Chondrocyte (in vitro differentiated cells): ENCODE measurements around the gene TMEM254. TPM values are rescaled to one million over a fixed set of nuclear protein-coding genes. Genes with fewer than 3 reads are reported as not detected.
"Not testable (repeated sequence)": the region's sequence is repeated elsewhere in the genome, so short reads cannot be mapped to it uniquely, and the experiment has no call there.

ENCODE experiments used
- DNase-seq: peaks from one replicate; pipeline ENCODE4 v3.0.0; 2021; ENCODE audit warnings: mixed read lengths, low spot score
- H3K27ac Mint-ChIP-seq: one replicate; pipeline ENCODE4 v1.8.0; 2021; ENCODE audit warnings: mild to moderate bottlenecking, moderate library complexity, mixed read lengths; ENCODE audit not compliant: unreplicated experiment
- H3K27me3 Mint-ChIP-seq: 2 replicates; pipeline ENCODE4 v1.8.0; 2021; ENCODE audit warnings: low read depth, mixed read lengths
- H3K36me3 Mint-ChIP-seq: 2 replicates; pipeline ENCODE4 v1.8.0; 2021; ENCODE audit warnings: low read depth, mixed read lengths
- H3K4me1 Mint-ChIP-seq: 2 replicates; pipeline ENCODE4 v1.8.0; 2021; ENCODE audit warnings: low read depth, mild to moderate bottlenecking, mixed read lengths
- H3K4me3 Mint-ChIP-seq: one replicate; pipeline ENCODE4 v1.8.0; 2021; ENCODE audit warnings: mild to moderate bottlenecking, moderate library complexity, mixed read lengths; ENCODE audit not compliant: unreplicated experiment
- H3K9me3 Mint-ChIP-seq: 2 replicates; pipeline ENCODE4 v1.8.0; 2021; ENCODE audit warnings: low read depth, mixed read lengths
- CTCF ChIP-seq: fragments of 200-600 bp; sonication (generic); IDR thresholded peaks from 2 replicates; pipeline ENCODE4 v1.5.0; 2021; ENCODE audit warnings: antibody characterized with exemption, mild to moderate bottlenecking, moderate library complexity
- total RNA-seq: library from RNA; stranded (reverse); gene quantifications from 3 replicates; pipeline ENCODE4 v1.2.1, GENCODE V29; 2021

Gene TMEM254
- total RNA-seq, 1 donor from 2014 or later: 19.6 TPM

GRCh38 chr10:80133206-80133605 lies 54.7 kb downstream of the TMEM254 start:
- H3K27me3 Mint-ChIP-seq: no peaks in the 10 kb centered on the region
- H3K36me3 Mint-ChIP-seq: peaks cover 3% of the 10 kb centered on the region
- peak overlapping the region; percentile 93 for H3K27ac Mint-ChIP-seq
- no peak for TF ChIP-seq CTCF
- peak; percentile 57 for DNase-seq
- H3K4me1 Mint-ChIP-seq: peaks cover 65% of the 10 kb centered on the region
- peak overlapping the region; percentile 94 for H3K4me3 Mint-ChIP-seq
- no peaks in the 10 kb centered on the region for H3K9me3 Mint-ChIP-seq

DNA sequence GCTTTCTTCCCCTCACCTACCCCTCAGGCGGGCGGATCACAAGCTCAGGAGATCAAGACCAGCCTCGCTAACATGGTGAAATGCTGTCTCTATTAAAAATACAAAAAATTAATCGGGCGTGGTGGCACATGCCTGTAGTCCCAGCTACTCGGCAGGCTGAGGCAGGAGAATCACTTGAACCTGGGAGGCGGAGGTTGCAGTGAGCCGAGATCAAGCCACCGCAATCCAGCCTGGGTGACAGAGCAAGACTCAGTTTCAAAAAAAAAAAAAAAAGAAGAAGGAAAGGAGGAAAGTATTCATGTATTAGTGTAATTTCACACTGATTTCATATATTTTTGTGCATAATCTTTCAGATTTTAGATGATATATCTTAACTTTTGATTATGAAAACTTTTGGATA lies 55.2 kb downstream of the TMEM254 start:
- H3K9me3 Mint-ChIP-seq, H3K36me3 Mint-ChIP-seq, H3K27me3 Mint-ChIP-seq: not testable (repeated sequence)
- peak overlapping the region; percentile 93 for H3K27ac Mint-ChIP-seq
- peak; percentile 22 for DNase-seq
- peaks cover 70% of the 10 kb centered on the region for H3K4me1 Mint-ChIP-seq
- peak overlapping the region; percentile 94 for H3K4me3 Mint-ChIP-seq

- peak overlapping the region; percentile 59 for H3K4me3 Mint-ChIP-seq
- peak overlapping the region; percentile 94 for H3K27ac Mint-ChIP-seq
- no peak for TF ChIP-seq CTCF
Measured at GRCh38 chr10:80136134-80136571, 57.7 kb downstream of the TMEM254 start.

DNA sequence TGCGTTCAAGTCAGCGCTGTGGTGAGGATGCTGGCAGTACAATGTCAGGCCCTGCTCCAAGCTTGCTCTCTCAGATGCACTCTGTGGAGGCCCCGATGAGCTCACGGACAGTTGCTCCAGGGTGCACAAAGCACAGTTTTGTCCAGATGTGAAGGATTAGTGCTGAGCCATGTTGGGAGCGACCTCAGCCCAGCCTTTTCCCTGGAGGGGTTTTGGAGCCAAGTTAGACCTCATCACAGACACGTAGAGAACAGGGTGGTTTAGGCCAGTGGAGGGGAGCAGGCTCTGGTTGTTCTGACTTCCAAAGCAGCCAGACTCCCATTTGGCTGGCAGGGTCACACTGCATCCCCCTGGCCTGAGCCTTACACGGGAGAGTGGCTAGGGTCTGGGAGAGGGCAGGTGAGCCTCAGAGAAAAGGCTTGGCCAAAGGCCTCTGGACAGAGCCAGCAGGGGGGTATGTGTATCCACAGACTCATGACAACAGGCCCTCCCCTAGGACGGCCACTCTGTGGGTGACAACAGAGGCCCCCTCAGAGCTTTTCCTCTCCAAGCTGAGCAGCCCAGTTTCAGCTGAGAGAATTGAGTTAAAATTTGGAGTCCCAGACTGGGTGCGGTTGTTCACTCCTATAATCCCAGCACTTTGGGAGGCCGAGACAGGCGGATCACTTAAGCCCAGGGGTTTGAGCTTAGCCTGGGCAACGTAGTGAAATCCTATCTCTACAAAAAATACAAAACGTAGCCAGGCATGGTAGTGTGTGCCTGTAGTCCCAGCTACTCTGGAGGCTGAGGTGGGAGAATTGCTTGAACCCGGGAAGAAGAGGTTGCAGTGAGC lies 58.8 kb downstream of the TMEM254 start:
- Mint-ChIP-seq H3K4me1 (peaks cover 63% of the 10 kb centered on the region), H3K9me3 (no peaks in the 10 kb centered on the region), H3K36me3 (peaks cover 19% of the 10 kb centered on the region), H3K27ac (peak overlapping the region; percentile 94), H3K4me3 (no peak overlapping the region), H3K27me3 (no peaks in the 10 kb centered on the region)
- no peak for TF ChIP-seq CTCF
- peak; percentile 70 for DNase-seq

More at GRCh38 chr10:80136134-80136571, 57.7 kb downstream of the TMEM254 start:
- Mint-ChIP-seq H3K9me3 (no peaks in the 10 kb centered on the region), H3K27me3 (no peaks in the 10 kb centered on the region), H3K4me1 (peaks cover 73% of the 10 kb centered on the region), H3K36me3 (peaks cover 16% of the 10 kb centered on the region)
- peak; percentile 97 for DNase-seq

- no peak for TF ChIP-seq CTCF
- no peaks in the 10 kb centered on the region for H3K9me3 Mint-ChIP-seq
- peaks cover 19% of the 10 kb centered on the region for H3K36me3 Mint-ChIP-seq
- H3K27me3 Mint-ChIP-seq: no peaks in the 10 kb centered on the region
- peak overlapping the region; percentile 81 for H3K27ac Mint-ChIP-seq
- H3K4me1 Mint-ChIP-seq: peaks cover 60% of the 10 kb centered on the region
- peak; percentile 18 for DNase-seq
- H3K4me3 Mint-ChIP-seq: no peak overlapping the region
Measured at GRCh38 chr10:80137920-80138319, 59.5 kb downstream of the TMEM254 start.

- Mint-ChIP-seq H3K27me3 (no peaks in the 10 kb centered on the region), H3K27ac (no peak overlapping the region), H3K4me3 (no peak overlapping the region), H3K4me1 (peaks cover 52% of the 10 kb centered on the region), H3K9me3 (no peaks in the 10 kb centered on the region), H3K36me3 (peaks cover 22% of the 10 kb centered on the region)
- DNase-seq: peak; percentile 20
- TF ChIP-seq CTCF: no peak
Measured at GRCh38 chr10:80139265-80139664, 60.8 kb downstream of the TMEM254 start.
